H1 (cell line): ENCODE data around the gene FOXRED1. TPM values are rescaled to one million over a fixed set of nuclear protein-coding genes. Genes with fewer than 3 reads are reported as not detected.

Experiments used
- CTCF ChIA-PET: fragments of 300-600 bp; sonication (Branson Sonifier 250); formaldehyde crosslinking; loops from one replicate; lab custom pipeline; 2021; ENCODE audit not compliant: partially characterized antibody; lab: Charles Lee
- POLR2A ChIA-PET: fragments of 300-600 bp; sonication (Branson Sonifier 250); formaldehyde crosslinking; loops from one replicate; lab custom pipeline; 2021; ENCODE audit warnings: inconsistent platforms; ENCODE audit not compliant: partially characterized antibody; lab: Charles Lee
- DNase-seq, 2 experiments: peaks; one replicate each; pipeline versions ENCODE4 v3.0.0 to v3.0.0-alpha.2; 2010 to 2022; ENCODE audit warnings: low spot score in 2 of 2, low read depth in 1 of 2, mixed read lengths in 1 of 2
- FAIRE-seq: peaks from 2 replicates; lab custom pipeline; 2011; peaks lifted over from hg19 to GRCh38; lab: Jason Lieb, UNC
- H2AFZ ChIP-seq: 2 replicates; pipeline ENCODE4 v1.8.1; 2012; ENCODE audit warnings: low read length, inconsistent platforms
- H2AK5ac ChIP-seq: 2 replicates; pipeline ENCODE4 v1.6.1; 2013; ENCODE audit warnings: low read depth, low read length
- H2BK120ac ChIP-seq: replicated peaks from 2 replicates; pipeline ENCODE3; 2013; ENCODE audit warnings: low read depth, low read length, inconsistent platforms
- H2BK12ac ChIP-seq: 2 replicates; pipeline ENCODE4 v1.6.1; 2013; ENCODE audit warnings: low read depth, low read length
- H2BK15ac ChIP-seq: 2 replicates; pipeline ENCODE4 v1.6.1; 2013; ENCODE audit warnings: low read length
- H2BK20ac ChIP-seq: 2 replicates; pipeline ENCODE4 v1.6.1; 2013; ENCODE audit warnings: low read length
- H2BK5ac ChIP-seq: 2 replicates; pipeline ENCODE4 v1.6.1; 2013; ENCODE audit warnings: low read depth, low read length
- H3K14ac ChIP-seq: 2 replicates; pipeline ENCODE4 v1.6.1; 2013; ENCODE audit warnings: inconsistent platforms; ENCODE audit not compliant: insufficient read length
- H3K18ac ChIP-seq: 2 replicates; pipeline ENCODE4 v1.6.1; 2013; ENCODE audit warnings: low read length; ENCODE audit errors: extremely low read depth
- H3K23ac ChIP-seq: 2 replicates; pipeline ENCODE4 v1.6.1; 2013; ENCODE audit warnings: inconsistent platforms; ENCODE audit not compliant: insufficient read length
- H3K23me2 ChIP-seq: 2 replicates; pipeline ENCODE4 v1.6.1; 2013; ENCODE audit warnings: low read depth, low read length
- H3K27ac ChIP-seq: 2 replicates; pipeline ENCODE4 v1.6.1; 2011; ENCODE audit warnings: low read depth, low read length, inconsistent platforms
- H3K27me3 ChIP-seq, 4 experiments: replicated peaks in 1 of 4; 1 replicate in 1 of 4; 2 replicates in 3 of 4; pipeline versions ENCODE4 v1.6.1 to v1.8.1; 2011 to 2013; ENCODE audit warnings: low read length in 3 of 4, mild to moderate bottlenecking in 3 of 4, inconsistent platforms in 2 of 4, mixed read lengths in 2 of 4, moderate library complexity in 1 of 4; ENCODE audit not compliant: control insufficient read depth in 3 of 4, insufficient read depth in 3 of 4; ENCODE audit errors: extremely low read depth in 1 of 4
- H3K36me3 ChIP-seq, 4 experiments: 2 replicates each; pipeline versions ENCODE4 v1.6.1 to v1.8.1; 2011 to 2013; ENCODE audit warnings: mild to moderate bottlenecking in 4 of 4, low read length in 3 of 4, moderate library complexity in 2 of 4, control low read depth in 1 of 4, inconsistent platforms in 1 of 4; ENCODE audit not compliant: insufficient read depth in 4 of 4, control insufficient read depth in 2 of 4
- H3K4ac ChIP-seq: replicated peaks from 2 replicates; pipeline ENCODE3; 2013; ENCODE audit warnings: low read length, low read depth, mixed read lengths, inconsistent platforms; ENCODE audit not compliant: insufficient read length
- H3K4me1 ChIP-seq, 4 experiments: replicated peaks in 1 of 4; 1 replicate in 1 of 4; 2 replicates in 3 of 4; pipeline versions ENCODE4 v1.6.1 to v1.8.1; 2011 to 2013; ENCODE audit warnings: low read length in 3 of 4, inconsistent platforms in 2 of 4, mixed read lengths in 1 of 4; ENCODE audit not compliant: insufficient read depth in 4 of 4, control insufficient read depth in 3 of 4
- H3K4me2 ChIP-seq, 2 experiments: 2 replicates each; pipeline versions ENCODE4 v1.6.1 to v1.8.1; 2011 to 2013; ENCODE audit warnings: low read depth in 2 of 2, low read length in 2 of 2, control low read depth in 1 of 2, inconsistent platforms in 1 of 2, mild to moderate bottlenecking in 1 of 2; ENCODE audit not compliant: insufficient read depth in 1 of 2
- H3K4me3 ChIP-seq, 4 experiments: fragments of 200-600, 300-600 bp in 1 of 4; sonication (generic), shearing (Covaris generic), sonication (Bioruptor Twin) in 1 of 4; 2 replicates each; pipeline versions ENCODE4 v1.5.1 to v1.8.1; 2011 to 2016; ENCODE audit warnings: low read length in 4 of 4, low read depth in 3 of 4, control low read depth in 2 of 4, inconsistent platforms in 2 of 4, mild to moderate bottlenecking in 2 of 4, mixed read lengths in 1 of 4, moderate library complexity in 1 of 4; ENCODE audit not compliant: insufficient read depth in 2 of 4; ENCODE audit errors: extremely low read depth in 1 of 4
- H3K56ac ChIP-seq: replicated peaks from 2 replicates; pipeline ENCODE3; 2013; ENCODE audit warnings: low read depth, mild to moderate bottlenecking, mixed read lengths, low read length, inconsistent platforms; ENCODE audit not compliant: insufficient read length
- H3K79me1 ChIP-seq: 2 replicates; pipeline ENCODE4 v1.6.1; 2013; ENCODE audit warnings: low read depth, low read length, control low read depth
- H3K79me2 ChIP-seq, 2 experiments: 2 replicates each; pipeline versions ENCODE4 v1.6.1 to v1.8.1; 2012 to 2013; ENCODE audit warnings: low read length in 2 of 2, mild to moderate bottlenecking in 2 of 2, inconsistent platforms in 1 of 2; ENCODE audit not compliant: insufficient read depth in 2 of 2, control insufficient read depth in 1 of 2
- H3K9ac ChIP-seq, 4 experiments: replicated peaks in 1 of 4; 1 replicate in 1 of 4; 2 replicates in 3 of 4; pipeline versions ENCODE4 v1.6.1 to v1.8.1; 2011 to 2013; ENCODE audit warnings: low read depth in 3 of 4, low read length in 3 of 4, control low read depth in 2 of 4, mild to moderate bottlenecking in 2 of 4, moderate library complexity in 2 of 4, inconsistent platforms in 1 of 4; ENCODE audit errors: extremely low read depth in 1 of 4
- H3K9me3 ChIP-seq, 2 experiments: 2 replicates each; pipeline versions ENCODE4 v1.6.1 to v1.8.1; 2012 to 2013; ENCODE audit warnings: mild to moderate bottlenecking in 2 of 2, moderate library complexity in 2 of 2, control low read depth in 1 of 2, inconsistent platforms in 1 of 2, low read depth in 1 of 2, low read length in 1 of 2, mixed read lengths in 1 of 2; ENCODE audit not compliant: insufficient read depth in 2 of 2
- H4K20me1 ChIP-seq, 2 experiments: replicated peaks in 1 of 2; 2 replicates each; pipeline versions ENCODE3 to v1.8.1; 2011 to 2013; ENCODE audit warnings: inconsistent platforms in 2 of 2, low read length in 2 of 2, mild to moderate bottlenecking in 1 of 2; ENCODE audit not compliant: insufficient read depth in 2 of 2, control insufficient read depth in 1 of 2
- H4K5ac ChIP-seq: 2 replicates; pipeline ENCODE4 v1.6.1; 2013; ENCODE audit warnings: low read length, low read depth, mixed read lengths, inconsistent platforms; ENCODE audit not compliant: insufficient read length
- H4K8ac ChIP-seq: 2 replicates; pipeline ENCODE4 v1.8.0; 2013; ENCODE audit warnings: mild to moderate bottlenecking, moderate library complexity, low read length, inconsistent platforms; ENCODE audit not compliant: insufficient read depth; ENCODE audit errors: extremely low read depth
- H4K91ac ChIP-seq: replicated peaks from 2 replicates; pipeline ENCODE3; 2013; ENCODE audit warnings: low read length, mixed read lengths, inconsistent platforms; ENCODE audit not compliant: insufficient read length
- EZH2 ChIP-seq: fragments of 200-600 bp; sonication (generic); IDR thresholded peaks from 2 replicates; pipeline ENCODE4 v1.7.1; 2012; ENCODE audit warnings: low read depth, mild to moderate bottlenecking, moderate library complexity, low read length, inconsistent platforms; ENCODE audit not compliant: severe bottlenecking
- WGBS, 2 experiments: shearing (Covaris generic) in 1 of 2; methylation state at CpG; one replicate each; pipeline versions ENCODE4 v1.1.6 to v1.1.7; 2013 to 2015; ENCODE audit warnings: low lambda C conversion rate in 2 of 2, mixed read lengths in 2 of 2, inconsistent platforms in 1 of 2, low coverage in 1 of 2, missing lambda C conversion rate in 1 of 2; ENCODE audit not compliant: insufficient replicate concordance in 2 of 2, insufficient coverage in 1 of 2, insufficient read length in 1 of 2; ENCODE audit errors: extremely low coverage in 1 of 2, missing lambda C conversion rate in 1 of 2; 5-methylcytosine and 5-hydroxymethylcytosine counted together
- polyA plus RNA-seq, 7 experiments: library from polyadenylated mRNA; depleted of rRNA in 3 of 7; stranded (reverse) in 5 of 7; unstranded in 2 of 7; fragments of >200 nt in 5 of 7; fragments of 200-250 nt in 2 of 7; gene quantifications; 1 replicate in 5 of 7; 2 replicates in 1 of 7; 4 replicates in 1 of 7; pipeline versions ENCODE4 v1.2.1 to v1.2.3, GENCODE V29; 2011 to 2013; ENCODE audit warnings: missing spikeins in 2 of 7, mixed read lengths in 2 of 7
- total RNA-seq: library from RNA; stranded (reverse); fragmentation: NEBNext Ultra II Directional; extraction: Animal tissue kit (Norgen Biotek cat#: 25700); gene quantifications from 2 replicates; pipeline ENCODE4 v1.2.1, GENCODE V29; 2021

The FOXRED1 gene
- total and polyA plus RNA-seq, 2 of the 8 experiments (the other 6 are each of a cell fraction or from before 2014, with no cell fraction given) = 48.8 to 99.4 TPM

- Histone ChIP-seq H2BK5ac (no peak overlapping the region), H4K20me1 (peaks cover 0 to under 1% of the 10 kb centered on the region in 2 experiments), H3K4me1 (no peaks in the 10 kb centered on the region), H2AK5ac (no peak overlapping the region), H3K9me3 (no peaks in the 10 kb centered on the region), H3K36me3 (peaks cover 0 to 2% (median under 1%) of the 10 kb centered on the region in 4 experiments; a peak in 1 of 8 replicates), H3K4me3 (no peak overlapping the region), H2BK120ac (no peak overlapping the region), H3K79me2 (peaks cover 3 to 72% of the 10 kb centered on the region in 2 experiments; a peak in 3 of 4 replicates), H3K18ac (no peak overlapping the region), H2AFZ (no peak overlapping the region), H2BK20ac (no peak overlapping the region), H3K56ac (no peak overlapping the region), H2BK15ac (no peak overlapping the region), H4K91ac (no peak overlapping the region), H3K9ac (no peak overlapping the region), H3K23ac (no peak overlapping the region), H4K5ac (no peak overlapping the region), H4K8ac (no peak overlapping the region), H3K27ac (no peak overlapping the region), H3K79me1 (peaks cover 10% of the 10 kb centered on the region), H3K27me3 (no peaks in the 10 kb centered on the region), H2BK12ac (no peak overlapping the region), H3K4me2 (no peak overlapping the region), H3K4ac (no peak overlapping the region), H3K14ac (no peak overlapping the region), H3K23me2 (no peaks in the 10 kb centered on the region)
- FAIRE-seq (no peak), DNase-seq (no peak)
- WGBS, 2 experiments = 87% methylated on average over 6 of the region's 6 CpGs; no CpG with 5 or more reads in 1 of the 2 experiments
- ChIA-PET CTCF (interaction anchor here (0.5 to 1.3 kb wide), 2 partner anchors 78 to 259 kb away, joined by 3 to 4 read pairs; no protein-coding TSS in a partner anchor), POLR2A (interaction anchor here (0.7 to 1.5 kb wide), 3 partner anchors 13 to 104 kb away, joined by 3 to 7 read pairs (median 6); partner anchors contain the start of genes FAM118B and RPUSD4)
- TF ChIP-seq EZH2 = no peak
Measured at GRCh38 chr11:126224647-126225294, 44.2 kb upstream of the FOXRED1 start.
